ENCODE data around the gene UGT1A5.

- TF ChIP-seq CTCF (IDR thresholded peaks at IDR 0.05) = no peak
- no peak for TF ChIP-seq POLR2A (IDR thresholded peaks at IDR 0.05)
Observed at GRCh38 chr2:233796254-233796653, 83.5 kb downstream of the UGT1A5 start.

Data from uterus (tissue), 2 donors.